ENCODE results near the gene EPHB1.
A peak's percentile ranks its signal among the peaks of the same experiment; 100 is the strongest.

Gene EPHB1

DNA sequence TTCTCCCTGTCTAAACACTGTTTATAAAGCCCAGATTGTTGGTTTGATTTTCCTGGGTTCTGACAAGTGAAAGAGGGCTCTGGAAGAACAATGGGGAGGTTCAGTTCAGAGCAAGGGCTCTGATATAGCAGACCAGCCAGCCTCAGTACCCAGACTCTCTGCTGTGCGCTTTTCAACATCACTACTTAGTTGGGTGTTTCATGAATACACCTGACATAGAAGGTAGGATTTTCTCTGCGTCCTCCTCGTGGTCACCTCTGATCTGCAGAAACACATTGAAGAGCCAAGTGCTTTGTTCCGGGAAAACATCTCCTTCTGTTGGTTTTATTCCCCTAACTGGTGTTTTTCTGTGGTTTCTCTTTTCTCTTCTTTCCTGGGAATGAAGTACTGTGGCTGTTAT, 99.5 kb downstream of the EPHB1 start:
- DNase-seq (ENCODE audit: insufficient read length, low spot score) (no peak), FAIRE-seq (no peak)
- TF ChIP-seq SPI1 (IDR thresholded peaks at IDR 0.05; ENCODE audit: low read depth, low read length) (no peak), POLR2AphosphoS5 (IDR thresholded peaks at IDR 0.05; ENCODE audit: low read depth, low read length) (no peak)

DNA sequence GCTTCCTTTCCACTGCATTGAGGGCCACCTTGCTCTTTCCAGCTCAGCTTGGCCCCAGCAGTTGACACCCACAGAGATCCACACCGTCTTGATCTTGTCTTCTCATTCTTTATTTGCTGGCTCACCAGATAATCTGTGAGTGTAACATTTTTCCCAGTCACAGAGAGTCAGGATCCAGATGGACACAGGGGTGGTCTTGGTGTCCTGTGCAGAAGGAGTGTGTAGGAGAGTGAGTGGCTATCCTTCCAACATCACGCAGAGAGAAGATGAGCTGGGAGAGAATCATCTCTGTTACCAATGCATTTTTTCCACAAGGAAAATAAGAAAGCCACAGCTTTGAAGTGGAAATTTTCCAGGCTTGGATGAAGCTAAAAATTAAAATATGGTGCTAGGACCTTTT, 100.1 kb downstream of the EPHB1 start:
- FAIRE-seq, result no peak
- no peak for DNase-seq (ENCODE audit: insufficient read length, low spot score)
- TF ChIP-seq TAF1 (IDR thresholded peaks at IDR 0.05; ENCODE audit: low read depth, low read length), result no peak
- no peak for TF ChIP-seq POU2F2 (IDR thresholded peaks at IDR 0.05; ENCODE audit: low read depth, low read length)
- no peak for TF ChIP-seq PAX5 (IDR thresholded peaks at IDR 0.05; ENCODE audit: insufficient read depth, low read length, severe bottlenecking)
- no peak for TF ChIP-seq POLR2A (IDR thresholded peaks at IDR 0.05; ENCODE audit: low read depth, low read length)
- no peak for TF ChIP-seq SPI1 (IDR thresholded peaks at IDR 0.05; ENCODE audit: low read depth, low read length)
- TF ChIP-seq POLR2AphosphoS5 (IDR thresholded peaks at IDR 0.05; ENCODE audit: low read depth, low read length), result no peak

DNA sequence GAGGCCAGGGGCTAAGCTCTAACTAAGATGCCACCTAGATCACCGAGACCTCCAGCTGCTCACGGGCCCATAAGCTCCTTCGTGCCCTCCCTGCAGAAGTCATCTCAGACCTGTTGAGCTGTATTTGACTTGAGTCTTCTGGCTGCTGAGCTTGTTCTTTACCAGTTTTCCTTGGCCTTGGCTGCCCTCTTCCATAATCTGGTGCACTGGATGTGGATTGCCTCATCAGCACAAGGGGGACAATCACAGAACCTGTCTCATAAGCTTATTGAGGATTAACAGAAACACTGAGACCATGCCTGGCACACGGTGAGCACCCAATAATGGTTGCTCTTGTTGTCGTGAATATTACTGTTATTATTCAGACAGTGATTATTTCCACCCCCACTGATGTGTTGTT, 101.1 kb downstream of the EPHB1 start:
- FAIRE-seq (no peak), DNase-seq (ENCODE audit: insufficient read length, low spot score) (no peak)

DNA sequence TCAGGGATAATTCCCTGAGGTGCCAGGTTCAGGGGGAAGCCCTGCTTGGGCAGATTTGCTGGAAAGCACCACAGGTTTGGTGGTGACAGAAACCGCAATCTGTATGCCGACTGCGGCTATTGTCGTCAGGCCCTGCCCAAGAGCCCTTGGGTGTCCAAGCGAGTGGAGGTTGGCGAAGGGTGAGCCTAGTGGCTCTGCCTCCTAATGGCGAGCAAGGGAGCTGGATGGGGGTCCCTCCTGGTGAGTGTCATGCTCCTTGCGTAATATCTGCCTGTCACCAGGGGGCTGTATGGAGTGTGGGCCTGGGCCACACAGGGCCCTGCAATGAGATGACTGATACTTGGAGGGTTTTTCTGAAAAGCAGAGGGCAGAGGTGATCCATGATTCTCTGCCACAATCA, 101.6 kb downstream of the EPHB1 start:
- FAIRE-seq, result no peak
- TF ChIP-seq POLR2AphosphoS5 (IDR thresholded peaks at IDR 0.05; ENCODE audit: low read depth, low read length), result no peak
- no peak for TF ChIP-seq POU2F2 (IDR thresholded peaks at IDR 0.05; ENCODE audit: low read depth, low read length)
- TF ChIP-seq TAF1 (IDR thresholded peaks at IDR 0.05; ENCODE audit: low read depth, low read length), result no peak
- TF ChIP-seq POLR2A (IDR thresholded peaks at IDR 0.05; ENCODE audit: low read depth, low read length), result no peak
- TF ChIP-seq SPI1 (IDR thresholded peaks at IDR 0.05; ENCODE audit: low read depth, low read length), result no peak
- no peak for TF ChIP-seq PAX5 (IDR thresholded peaks at IDR 0.05; ENCODE audit: insufficient read depth, low read length, severe bottlenecking)
- no peak for DNase-seq (ENCODE audit: insufficient read length, low spot score)

More for the DNA sequence above, 101.1 kb downstream of the EPHB1 start:
- TF ChIP-seq POLR2AphosphoS5 (IDR thresholded peaks at IDR 0.05; ENCODE audit: low read depth, low read length) (no peak), POLR2A (IDR thresholded peaks at IDR 0.05; ENCODE audit: low read depth, low read length) (no peak), PAX5 (IDR thresholded peaks at IDR 0.05; ENCODE audit: insufficient read depth, low read length, severe bottlenecking) (no peak), TAF1 (IDR thresholded peaks at IDR 0.05; ENCODE audit: low read depth, low read length) (no peak)

DNA sequence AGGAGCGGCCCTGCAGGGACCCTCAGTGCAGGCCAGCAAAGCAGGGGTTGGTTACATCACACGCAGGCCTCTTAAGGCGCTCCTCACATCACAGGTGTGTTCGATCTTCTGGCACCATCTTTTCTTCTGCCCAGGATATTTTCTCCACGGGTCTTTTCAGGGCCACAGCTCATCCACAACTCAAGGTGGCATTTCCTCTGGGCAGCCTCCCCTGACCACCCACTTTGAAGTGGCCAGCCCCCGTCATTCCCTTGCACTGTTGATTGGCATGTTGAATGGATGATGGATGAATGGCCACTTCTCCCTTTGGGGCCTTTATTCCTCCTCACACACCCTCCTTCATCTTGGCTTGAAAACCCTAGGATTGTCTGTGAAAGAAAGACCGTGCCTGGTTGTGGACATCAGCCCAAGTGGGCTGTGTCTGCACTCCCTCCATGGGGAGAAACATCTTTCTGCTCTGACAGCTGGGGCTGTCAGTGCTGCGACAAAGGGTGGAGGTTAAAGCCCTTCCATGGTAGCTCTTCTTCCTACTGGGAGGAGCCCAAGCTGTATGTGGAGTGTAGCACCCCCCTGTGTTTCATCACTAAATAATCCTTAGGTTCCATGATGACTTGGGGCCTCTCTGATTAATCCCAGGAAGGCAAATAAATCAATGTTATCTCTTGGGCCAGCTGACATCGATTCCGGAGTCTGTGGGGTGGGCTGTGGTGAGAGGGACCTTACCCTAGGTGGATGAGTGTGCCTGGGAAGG, 102.5 kb downstream of the EPHB1 start:
- FAIRE-seq, result no peak
- no peak for DNase-seq (ENCODE audit: insufficient read length, low spot score)
- TF ChIP-seq TAF1 (IDR thresholded peaks at IDR 0.05; ENCODE audit: low read depth, low read length) (no peak), PAX5 (IDR thresholded peaks at IDR 0.05; ENCODE audit: insufficient read depth, low read length, severe bottlenecking) (no peak), POLR2A (IDR thresholded peaks at IDR 0.05; ENCODE audit: low read depth, low read length) (no peak), POU2F2 (IDR thresholded peaks at IDR 0.05; ENCODE audit: low read depth, low read length) (no peak), POLR2AphosphoS5 (IDR thresholded peaks at IDR 0.05; ENCODE audit: low read depth, low read length) (no peak), SPI1 (IDR thresholded peaks at IDR 0.05; ENCODE audit: low read depth, low read length) (no peak)

DNA sequence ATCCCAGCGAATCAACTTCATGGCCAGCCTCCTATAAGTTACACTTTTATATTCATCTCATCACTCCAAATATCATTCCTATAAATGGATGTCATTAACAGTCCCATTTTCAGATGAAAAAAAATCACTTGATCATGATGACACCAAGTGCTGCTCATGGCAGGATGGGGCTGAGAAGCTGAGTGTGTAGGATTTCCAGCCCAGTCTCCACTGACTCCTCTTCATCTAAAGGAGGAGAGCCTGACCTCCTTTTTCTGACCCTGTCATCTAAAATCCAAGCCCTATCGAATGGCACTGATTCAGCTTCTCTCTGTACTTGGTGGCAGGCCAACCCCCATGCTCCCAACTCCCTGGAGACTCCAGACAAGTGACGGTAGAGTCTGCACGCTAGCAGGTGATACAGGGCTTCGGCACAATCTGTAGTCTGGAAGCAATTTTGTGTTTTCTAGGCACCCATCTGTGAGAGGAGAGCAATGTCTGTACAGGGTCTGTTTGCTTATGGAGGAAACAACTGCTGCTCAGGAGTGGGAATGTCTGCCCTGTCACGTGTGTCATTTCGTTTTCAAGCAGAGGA, 103.2 kb downstream of the EPHB1 start:
- no peak for TF ChIP-seq TAF1 (IDR thresholded peaks at IDR 0.05; ENCODE audit: low read depth, low read length)
- no peak for TF ChIP-seq POLR2AphosphoS5 (IDR thresholded peaks at IDR 0.05; ENCODE audit: low read depth, low read length)
- no peak for FAIRE-seq
- DNase-seq (ENCODE audit: insufficient read length, low spot score), result no peak

DNA sequence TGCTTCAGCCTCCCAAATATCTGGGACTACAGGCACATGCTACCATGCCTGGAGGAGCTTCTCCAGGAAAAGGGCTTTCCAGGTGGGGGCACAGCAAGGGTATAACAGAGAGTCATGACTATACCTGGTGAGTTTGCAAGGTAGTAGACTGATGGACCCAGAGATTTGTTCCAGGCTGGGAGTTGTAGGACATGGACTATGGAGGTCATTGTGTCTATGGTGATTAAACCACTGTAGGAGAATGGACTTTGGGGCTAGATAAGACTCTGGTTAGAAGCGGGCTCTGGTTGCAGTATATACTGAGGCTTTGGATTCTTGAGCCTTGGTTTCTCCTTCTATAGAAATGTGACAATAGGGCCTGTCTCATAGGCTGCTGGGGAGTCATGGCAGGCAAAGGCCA, 104.7 kb downstream of the EPHB1 start:
- TF ChIP-seq TAF1 (IDR thresholded peaks at IDR 0.05; ENCODE audit: low read depth, low read length) (no peak), POLR2AphosphoS5 (IDR thresholded peaks at IDR 0.05; ENCODE audit: low read depth, low read length) (no peak), POU2F2 (IDR thresholded peaks at IDR 0.05; ENCODE audit: low read depth, low read length) (no peak), PAX5 (IDR thresholded peaks at IDR 0.05; ENCODE audit: insufficient read depth, low read length, severe bottlenecking) (no peak), SPI1 (IDR thresholded peaks at IDR 0.05; ENCODE audit: low read depth, low read length) (no peak), POLR2A (IDR thresholded peaks at IDR 0.05; ENCODE audit: low read depth, low read length) (no peak)
- no peak for FAIRE-seq
- no peak for DNase-seq (ENCODE audit: insufficient read length, low spot score)

DNA sequence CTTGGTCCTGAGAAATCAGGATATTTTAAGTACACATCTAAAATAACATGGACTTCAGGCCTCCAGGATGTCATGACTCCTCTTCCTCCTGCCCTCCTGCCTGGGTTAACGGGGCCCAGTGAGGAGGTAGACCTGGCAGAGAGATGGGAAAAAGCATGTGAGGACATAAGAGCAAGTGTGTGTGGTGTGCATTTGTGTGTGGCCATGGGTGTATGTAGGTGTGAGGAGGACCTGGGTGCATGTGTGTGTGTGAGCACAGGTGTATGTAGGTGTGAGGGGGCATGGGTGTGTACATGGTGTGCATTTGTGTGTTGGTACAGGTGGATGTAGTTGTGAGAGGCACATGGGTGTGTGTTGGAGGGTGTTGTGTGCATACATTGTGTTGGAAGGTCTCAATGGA, 105.4 kb downstream of the EPHB1 start:
- no peak for TF ChIP-seq TAF1 (IDR thresholded peaks at IDR 0.05; ENCODE audit: low read depth, low read length)
- TF ChIP-seq POLR2A (IDR thresholded peaks at IDR 0.05; ENCODE audit: low read depth, low read length), result no peak
- TF ChIP-seq SPI1 (IDR thresholded peaks at IDR 0.05; ENCODE audit: low read depth, low read length), result no peak
- no peak for TF ChIP-seq POU2F2 (IDR thresholded peaks at IDR 0.05; ENCODE audit: low read depth, low read length)
- TF ChIP-seq PAX5 (IDR thresholded peaks at IDR 0.05; ENCODE audit: insufficient read depth, low read length, severe bottlenecking), result no peak
- TF ChIP-seq POLR2AphosphoS5 (IDR thresholded peaks at IDR 0.05; ENCODE audit: low read depth, low read length), result no peak
- FAIRE-seq (peak; percentile 70), DNase-seq (ENCODE audit: insufficient read length, low spot score) (no peak)

DNA sequence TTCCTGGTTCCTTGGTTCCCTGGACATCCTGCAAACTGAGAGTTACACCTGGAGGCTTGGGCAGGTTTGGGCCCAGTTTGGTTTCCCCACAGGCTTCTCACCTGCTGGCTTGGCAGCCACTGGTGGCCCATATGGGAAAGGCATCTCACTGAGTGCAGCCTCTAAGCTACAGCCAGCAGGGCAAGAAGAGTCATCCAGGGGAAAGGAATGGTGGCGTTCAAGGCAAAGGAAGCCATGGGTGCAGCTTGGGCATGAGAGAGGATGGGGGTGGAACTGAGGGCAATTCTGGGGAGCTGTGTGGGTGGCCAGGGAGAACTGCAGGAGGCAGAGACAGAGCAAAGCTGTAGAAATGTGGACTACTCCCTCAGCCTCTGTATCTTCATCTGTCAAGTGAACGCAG, 106.4 kb downstream of the EPHB1 start:
- DNase-seq (ENCODE audit: insufficient read length, low spot score) (no peak), FAIRE-seq (no peak)
- TF ChIP-seq POLR2A (IDR thresholded peaks at IDR 0.05; ENCODE audit: low read depth, low read length) (no peak), TAF1 (IDR thresholded peaks at IDR 0.05; ENCODE audit: low read depth, low read length) (no peak), PAX5 (IDR thresholded peaks at IDR 0.05; ENCODE audit: insufficient read depth, low read length, severe bottlenecking) (no peak), SPI1 (IDR thresholded peaks at IDR 0.05; ENCODE audit: low read depth, low read length) (no peak), POU2F2 (IDR thresholded peaks at IDR 0.05; ENCODE audit: low read depth, low read length) (no peak), POLR2AphosphoS5 (IDR thresholded peaks at IDR 0.05; ENCODE audit: low read depth, low read length) (no peak)

DNA sequence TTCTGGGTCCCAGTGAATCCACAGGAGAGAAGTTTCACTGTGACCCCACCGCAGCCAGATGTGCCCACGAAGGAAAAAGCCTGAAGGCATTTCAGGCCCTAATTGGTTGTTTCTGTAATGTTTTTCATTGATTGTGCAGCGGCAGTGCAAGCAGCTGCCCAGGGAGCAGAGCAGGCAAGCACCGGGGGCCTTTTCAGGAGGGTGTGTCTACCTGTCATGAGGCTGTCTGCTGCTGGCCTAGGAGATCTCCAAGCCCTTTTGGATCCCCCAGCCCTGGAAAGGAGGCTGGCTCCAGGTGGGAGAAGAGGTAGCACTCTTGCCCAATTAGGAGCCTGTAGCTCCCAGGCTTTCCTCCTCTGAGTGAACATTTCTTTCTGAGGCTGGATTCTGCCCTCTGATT, 108.8 kb downstream of the EPHB1 start:
- TF ChIP-seq PAX5 (IDR thresholded peaks at IDR 0.05; ENCODE audit: insufficient read depth, low read length, severe bottlenecking) (no peak), SPI1 (IDR thresholded peaks at IDR 0.05; ENCODE audit: low read depth, low read length) (no peak), POU2F2 (IDR thresholded peaks at IDR 0.05; ENCODE audit: low read depth, low read length) (no peak), POLR2AphosphoS5 (IDR thresholded peaks at IDR 0.05; ENCODE audit: low read depth, low read length) (no peak), TAF1 (IDR thresholded peaks at IDR 0.05; ENCODE audit: low read depth, low read length) (no peak), POLR2A (IDR thresholded peaks at IDR 0.05; ENCODE audit: low read depth, low read length) (no peak)
- FAIRE-seq, result no peak
- no peak for DNase-seq (ENCODE audit: insufficient read length, low spot score)

Data from GM12891 (cell line).